Lower lobe of right lung (tissue), 2 donors: ENCODE data around the gene WDR73. TPM values are rescaled to one million over a fixed set of nuclear protein-coding genes. Genes with fewer than 3 reads are reported as not detected.

Source experiments
- ATAC-seq, 2 donors: fragments of 200-7000 bp; cut with Tn5 transposase; one replicate each; pipeline ENCODE4 v1.9.1; 2020 to 2022; ENCODE audit warnings: mild to moderate bottlenecking in 2 of 2, moderate library complexity in 2 of 2
- DNase-seq: peaks from one replicate; pipeline ENCODE4 v3.0.0-alpha.2; 2020
- H3K27ac ChIP-seq: fragments of 200-600 bp; one replicate; pipeline ENCODE4 v1.8.0; 2022
- H3K27me3 ChIP-seq: fragments of 200-600 bp; one replicate; pipeline ENCODE4 v1.8.0; 2022; ENCODE audit warnings: low read depth
- H3K36me3 ChIP-seq: fragments of 200-600 bp; one replicate; pipeline ENCODE4 v1.8.0; 2022; ENCODE audit warnings: mild to moderate bottlenecking
- H3K4me1 ChIP-seq: fragments of 200-600 bp; one replicate; pipeline ENCODE4 v1.8.0; 2022
- H3K4me3 ChIP-seq: fragments of 200-600 bp; one replicate; pipeline ENCODE4 v1.8.0; 2022; ENCODE audit warnings: mild to moderate bottlenecking
- H3K9me3 ChIP-seq: fragments of 200-600 bp; one replicate; pipeline ENCODE4 v1.8.0; 2022
- CTCF ChIP-seq: fragments of 200-600 bp; IDR thresholded peaks from one replicate; pipeline ENCODE4 v1.8.0; 2022; ENCODE audit warnings: antibody characterized with exemption, mild to moderate bottlenecking
- intact Hi-C: fragments of 100-400 bp; cut with DNase I; formaldehyde crosslinking; loops from one replicate; pipeline ENCODE4 v1.11.0; 2022
- total RNA-seq: library from RNA; stranded (reverse); fragmentation: NEBNext Ultra II Directional; extraction: Animal tissue kit (Norgen Biotek cat#: 25700); gene quantifications from one replicate; pipeline ENCODE4 v1.2.1, GENCODE V29; 2021
- donor health status: DM: no; HTN: yes; CAD: no; lungs with severe emphysema.

The WDR73 gene
- total RNA-seq, 1 donor from 2014 or later, result 29.9 TPM

- no peaks in the 10 kb centered on the region for H3K9me3 ChIP-seq
- H3K4me1 ChIP-seq, result peaks cover 6% of the 10 kb centered on the region
- no peak overlapping the region for H3K27ac ChIP-seq
- peaks cover 13% of the 10 kb centered on the region for H3K36me3 ChIP-seq
- no peak overlapping the region for H3K4me3 ChIP-seq
- DNase-seq (no peak), ATAC-seq (no peak)
- no peaks in the 10 kb centered on the region for H3K27me3 ChIP-seq
- no peak for TF ChIP-seq CTCF
- intact Hi-C loops, result no loop called here
Measured at GRCh38 chr15:84611631-84612030, 42.5 kb downstream of the WDR73 start.

- Histone ChIP-seq H3K4me1 (no peaks in the 10 kb centered on the region), H3K4me3 (no peak overlapping the region), H3K36me3 (peaks cover 20% of the 10 kb centered on the region), H3K27ac (no peak overlapping the region), H3K9me3 (no peaks in the 10 kb centered on the region), H3K27me3 (no peaks in the 10 kb centered on the region)
- ATAC-seq (no peak), DNase-seq (no peak)
- TF ChIP-seq CTCF, result no peak
- intact Hi-C loops, result no loop called here
Measured at GRCh38 chr15:84609818-84610525, 44.1 kb downstream of the WDR73 start.

GRCh38 chr15:84608707-84609284 is 45.3 kb downstream of the WDR73 start:
- ATAC-seq (no peak), DNase-seq (no peak)
- H3K4me1 ChIP-seq, result no peaks in the 10 kb centered on the region
- intact Hi-C loops, result no loop called here
- no peaks in the 10 kb centered on the region for H3K9me3 ChIP-seq
- peaks cover 26% of the 10 kb centered on the region for H3K36me3 ChIP-seq
- no peak for TF ChIP-seq CTCF
- H3K4me3 ChIP-seq, result no peak overlapping the region
- no peaks in the 10 kb centered on the region for H3K27me3 ChIP-seq
- H3K27ac ChIP-seq, result no peak overlapping the region

GRCh38 chr15:84606653-84607120 is 47.4 kb downstream of the WDR73 start:
- Histone ChIP-seq H3K9me3 (no peaks in the 10 kb centered on the region), H3K4me1 (peaks cover 4% of the 10 kb centered on the region), H3K36me3 (peaks cover 26% of the 10 kb centered on the region), H3K27ac (no peak overlapping the region), H3K27me3 (no peaks in the 10 kb centered on the region), H3K4me3 (no peak overlapping the region)
- ATAC-seq (no peak), DNase-seq (no peak)
- intact Hi-C loops, result no loop called here
- TF ChIP-seq CTCF, result no peak

GRCh38 chr15:84605554-84605882 is 48.6 kb downstream of the WDR73 start:
- TF ChIP-seq CTCF, result no peak
- no peak overlapping the region for H3K27ac ChIP-seq
- H3K4me1 ChIP-seq, result peaks cover 11% of the 10 kb centered on the region
- no peaks in the 10 kb centered on the region for H3K9me3 ChIP-seq
- peaks cover 26% of the 10 kb centered on the region for H3K36me3 ChIP-seq
- intact Hi-C loops, result no loop called here
- no peak for ATAC-seq
- no peak overlapping the region for H3K4me3 ChIP-seq
- DNase-seq, result no peak
- H3K27me3 ChIP-seq, result no peaks in the 10 kb centered on the region
